NOMO-1 (cell line): ENCODE measurements around the gene IL32.
A peak's percentile ranks its signal among the peaks of the same experiment; 100 is the strongest.

Experiments
- DNase-seq, 2 experiments: peaks; one replicate each; lab custom pipeline; 2025; ENCODE audit not compliant: unreplicated experiment in 2 of 2; lab: John Stamatoyannopoulos, UW

IL32 gene

GRCh38 chr16:3088925-3089716 is 23.7 kb downstream of the IL32 start:
- DNase-seq, result no peak

GRCh38 chr16:3089717-3090592 is 24.5 kb downstream of the IL32 start:
- DNase-seq, result no peak

- DNase-seq, result no peak
These were observed 26.1 kb downstream of the IL32 start for GRCh38 chr16:3091551-3091950.

GRCh38 chr16:3092501-3092941 is 27.1 kb downstream of the IL32 start:
- DNase-seq, result no peak

- peak; percentile 61 to 76 for DNase-seq
These were observed 29.0 kb downstream of the IL32 start for GRCh38 chr16:3094289-3095027.

- DNase-seq, result peak; percentile 83 to 87
These were observed 30.4 kb downstream of the IL32 start for GRCh38 chr16:3095869-3096268.

GRCh38 chr16:3096362-3096761 is 30.9 kb downstream of the IL32 start:
- no peak for DNase-seq

GRCh38 chr16:3097266-3097665 is 31.8 kb downstream of the IL32 start:
- no peak for DNase-seq

- no peak for DNase-seq
These were observed 33.3 kb downstream of the IL32 start, which contains the start of gene ZSCAN10 for GRCh38 chr16:3098459-3099394. Gene ZSCAN10 (minus strand): TSS chr16:3099294. CDS start chr16:3092937, 6,357 bp downstream.

- no peak for DNase-seq
These were observed 33.9 kb downstream of the IL32 start for GRCh38 chr16:3099395-3099731.

- peak; percentile 90 to 94 for DNase-seq
These were observed 34.5 kb downstream of the IL32 start for GRCh38 chr16:3099732-3100499.

- DNase-seq, result peak; percentile 38 to 55
These were observed 35.8 kb downstream of the IL32 start for GRCh38 chr16:3101018-3101840.

- DNase-seq, result peak; percentile 21 to 22
These were observed 36.5 kb downstream of the IL32 start for GRCh38 chr16:3101841-3102470.

GRCh38 chr16:3106205-3106928 is 40.9 kb downstream of the IL32 start:
- DNase-seq, result peak; percentile 81 to 92

- DNase-seq, result no peak
These were observed 46.8 kb downstream of the IL32 start, which contains the start of gene ZNF205 for GRCh38 chr16:3112058-3112880. Gene ZNF205 (plus strand): TSS chr16:3112586. CDS start chr16:3113431, 845 bp downstream.

GRCh38 chr16:3112881-3113574 is 47.6 kb downstream of the IL32 start:
- DNase-seq, result no peak
